ENCODE results near the gene PRKAR2B. TPM values are rescaled to one million over a fixed set of nuclear protein-coding genes. Genes with fewer than 3 reads are reported as not detected.

PRKAR2B gene
- polyA plus RNA-seq, 3 donors: 2.5 to 5.6 (median 3.5) TPM

GRCh38 chr7:107162475-107162874 is 118.0 kb downstream of the PRKAR2B start:
- Histone ChIP-seq H3K27ac (ENCODE audit: low read depth in 1 of 2, low read length in 2 of 2) (no peak overlapping the region), H3K4me2 (replicated peaks; ENCODE audit: extremely low read depth, low read length, poor library complexity, severe bottlenecking) (no peak overlapping the region), H3K9ac (ENCODE audit: insufficient read depth, low read length, poor library complexity, severe bottlenecking) (no peak overlapping the region), H3K9me3 (replicated peaks in 1 of 2; ENCODE audit: control insufficient read depth in 1 of 2, insufficient read depth in 1 of 2, low read length in 2 of 2) (no peaks in the 10 kb centered on the region), H2AFZ (ENCODE audit: insufficient read depth, low read depth, low read length, poor library complexity, severe bottlenecking) (no peak overlapping the region), H3K27me3 (ENCODE audit: control insufficient read depth in 2 of 2, insufficient read depth in 2 of 2, low read length in 2 of 2) (no peaks in the 10 kb centered on the region), H3K4me1 (ENCODE audit: control insufficient read depth in 1 of 2, insufficient read depth in 2 of 2, low read length in 2 of 2) (peaks cover 0 to 5% of the 10 kb centered on the region in 2 donors), H3K36me3 (replicated peaks in 1 of 2; ENCODE audit: control insufficient read depth in 1 of 2, insufficient read depth in 2 of 2, low read length in 2 of 2) (peaks cover 0 to 19% of the 10 kb centered on the region in 2 donors), H3K4me3 (replicated peaks in 1 of 3; ENCODE audit: low read depth in 2 of 3, low read length in 3 of 3) (no peak overlapping the region), H3K79me2 (ENCODE audit: insufficient read depth, low read length) (no peaks in the 10 kb centered on the region), H4K20me1 (ENCODE audit: insufficient read depth, low read length) (no peaks in the 10 kb centered on the region)
- Mint-ChIP-seq H3K27ac (peak overlapping the region in 2 of 7 donors; percentile 25 to 75), H3K27me3 (ENCODE audit: low read depth in 3 of 3) (peaks cover 0 to 1% (median 0%) of the 10 kb centered on the region in 3 donors), H3K9me3 (no peaks in the 10 kb centered on the region), H3K4me1 (peaks cover 1% of the 10 kb centered on the region), H3K4me3 (no peak overlapping the region), H3K36me3 (peaks cover 9 to 13% of the 10 kb centered on the region in 2 donors)
- no peak for DNase-seq
- TF ChIP-seq CTCF (IDR thresholded peaks at IDR 0.05): no peak
- WGBS (ENCODE audit: insufficient coverage): no CpG with 5 or more reads among the region's 5 CpGs
- intact Hi-C loops (cut with micrococcal nuclease): loop anchor here (10.0 kb wide), 2 partner anchors 298 to 732 kb away; partner anchors contain the start of genes DLD (in 1 of the 2) and PIK3CG (in 1 of the 2)

- H3K79me2 ChIP-seq (ENCODE audit: insufficient read depth, low read length): peaks cover 3% of the 10 kb centered on the region
- no peak overlapping the region for H3K4me3 ChIP-seq (replicated peaks in 1 of 3; ENCODE audit: low read depth in 2 of 3, low read length in 3 of 3)
- H3K4me3 Mint-ChIP-seq: no peak overlapping the region
- WGBS (ENCODE audit: insufficient coverage): no CpG with 5 or more reads among the region's 2 CpGs
- H2AFZ ChIP-seq (ENCODE audit: insufficient read depth, low read depth, low read length, poor library complexity, severe bottlenecking): no peak overlapping the region
- intact Hi-C loops (cut with micrococcal nuclease): loop anchor here (10.0 kb wide), 2 partner anchors 299 to 731 kb away; partner anchors contain the start of genes DLD (in 1 of the 2) and PIK3CG (in 1 of the 2)
- no peak overlapping the region for H3K4me2 ChIP-seq (replicated peaks; ENCODE audit: extremely low read depth, low read length, poor library complexity, severe bottlenecking)
- H4K20me1 ChIP-seq (ENCODE audit: insufficient read depth, low read length): no peaks in the 10 kb centered on the region
- no peak for DNase-seq
- no peaks in the 10 kb centered on the region for H3K9me3 ChIP-seq (replicated peaks in 1 of 2; ENCODE audit: control insufficient read depth in 1 of 2, insufficient read depth in 1 of 2, low read length in 2 of 2)
- H3K36me3 Mint-ChIP-seq: peaks cover 8 to 9% of the 10 kb centered on the region in 2 donors
- H3K36me3 ChIP-seq (replicated peaks in 1 of 2; ENCODE audit: control insufficient read depth in 1 of 2, insufficient read depth in 2 of 2, low read length in 2 of 2): peaks cover 0 to 13% of the 10 kb centered on the region in 2 donors
- H3K27me3 Mint-ChIP-seq (ENCODE audit: low read depth in 3 of 3): peaks cover 0 to 1% (median 0%) of the 10 kb centered on the region in 3 donors
- H3K27ac ChIP-seq (ENCODE audit: low read depth in 1 of 2, low read length in 2 of 2): no peak overlapping the region
- no peaks in the 10 kb centered on the region for H3K27me3 ChIP-seq (ENCODE audit: control insufficient read depth in 2 of 2, insufficient read depth in 2 of 2, low read length in 2 of 2)
- peaks cover 0 to 5% of the 10 kb centered on the region in 2 donors for H3K4me1 ChIP-seq (ENCODE audit: control insufficient read depth in 1 of 2, insufficient read depth in 2 of 2, low read length in 2 of 2)
- peaks cover 1% of the 10 kb centered on the region for H3K4me1 Mint-ChIP-seq
- TF ChIP-seq CTCF (IDR thresholded peaks at IDR 0.05): no peak
- no peak overlapping the region for H3K9ac ChIP-seq (ENCODE audit: insufficient read depth, low read length, poor library complexity, severe bottlenecking)
- no peak overlapping the region for H3K27ac Mint-ChIP-seq
- peaks cover 0 to 3% (median 0%) of the 10 kb centered on the region in 7 donors for H3K9me3 Mint-ChIP-seq
Measured at GRCh38 chr7:107164092-107164491, 119.6 kb downstream of the PRKAR2B start.

Data from CD14-positive monocyte (primary cell).